ENCODE results near the gene LRRC71. TPM values are rescaled to one million over a fixed set of nuclear protein-coding genes. Genes with fewer than 3 reads are reported as not detected.

LRRC71 gene
- total and polyA plus RNA-seq, 2 of the 13 experiments (the other 11 are each of a cell fraction or from before 2014, with no cell fraction given), result not detected

- TF ChIP-seq FUBP1 (CRISPR knock-in tag; IDR thresholded peaks at IDR 0.05; ENCODE audit: borderline replicate concordance), result no peak
- no peak for TF ChIP-seq ZNF713 (CRISPR knock-in tag; IDR thresholded peaks at IDR 0.05)
- TF ChIP-seq ZSCAN22 (CRISPR knock-in tag; IDR thresholded peaks at IDR 0.05), result no peak
- no peak for TF ChIP-seq TAF15 (IDR thresholded peaks at IDR 0.05; ENCODE audit: low read depth, low read length, poor library complexity, severe bottlenecking)
- TF ChIP-seq ZNF501 (CRISPR knock-in tag; IDR thresholded peaks at IDR 0.05), result 0 out of 2 replicates have a peak, but pooled peaks have one; percentile 47
- TF ChIP-seq PRPF4 (IDR thresholded peaks at IDR 0.05; ENCODE audit: low read depth, low read length, poor library complexity, severe bottlenecking), result no peak
- TF ChIP-seq ZNF839 (CRISPR knock-in tag; IDR thresholded peaks at IDR 0.05; ENCODE audit: borderline replicate concordance), result no peak
- no peak for TF ChIP-seq ZNF572 (CRISPR knock-in tag; IDR thresholded peaks at IDR 0.05)
- TF ChIP-seq ZNF274 (CRISPR knock-in tag; IDR thresholded peaks at IDR 0.05), result 0 out of 2 replicates have a peak, but pooled peaks have one; percentile 25
- TF ChIP-seq, protein P1, sequence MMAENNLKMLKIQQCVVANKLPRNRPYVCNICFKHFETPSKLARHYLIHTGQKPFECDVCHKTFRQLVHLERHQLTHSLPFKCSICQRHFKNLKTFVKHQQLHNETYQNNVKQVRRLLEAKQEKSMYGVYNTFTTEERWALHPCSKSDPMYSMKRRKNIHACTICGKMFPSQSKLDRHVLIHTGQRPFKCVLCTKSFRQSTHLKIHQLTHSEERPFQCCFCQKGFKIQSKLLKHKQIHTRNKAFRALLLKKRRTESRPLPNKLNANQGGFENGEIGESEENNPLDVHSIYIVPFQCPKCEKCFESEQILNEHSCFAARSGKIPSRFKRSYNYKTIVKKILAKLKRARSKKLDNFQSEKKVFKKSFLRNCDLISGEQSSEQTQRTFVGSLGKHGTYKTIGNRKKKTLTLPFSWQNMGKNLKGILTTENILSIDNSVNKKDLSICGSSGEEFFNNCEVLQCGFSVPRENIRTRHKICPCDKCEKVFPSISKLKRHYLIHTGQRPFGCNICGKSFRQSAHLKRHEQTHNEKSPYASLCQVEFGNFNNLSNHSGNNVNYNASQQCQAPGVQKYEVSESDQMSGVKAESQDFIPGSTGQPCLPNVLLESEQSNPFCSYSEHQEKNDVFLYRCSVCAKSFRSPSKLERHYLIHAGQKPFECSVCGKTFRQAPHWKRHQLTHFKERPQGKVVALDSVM (CRISPR knock-in tag; IDR thresholded peaks at IDR 0.05), result no peak
- TF ChIP-seq PCBP1 (IDR thresholded peaks at IDR 0.05; ENCODE audit: borderline replicate concordance, low read depth, low read length), result no peak
- no peak for TF ChIP-seq ZNF737 (CRISPR knock-in tag; IDR thresholded peaks at IDR 0.05; ENCODE audit: borderline replicate concordance)
- TF ChIP-seq ZNF577 (CRISPR knock-in tag; IDR thresholded peaks at IDR 0.05; ENCODE audit: borderline replicate concordance, low read depth), result no peak
- peak; percentile 74 for TF ChIP-seq ZNF687 (CRISPR knock-in tag; IDR thresholded peaks at IDR 0.05)
- TF ChIP-seq, protein P2, sequence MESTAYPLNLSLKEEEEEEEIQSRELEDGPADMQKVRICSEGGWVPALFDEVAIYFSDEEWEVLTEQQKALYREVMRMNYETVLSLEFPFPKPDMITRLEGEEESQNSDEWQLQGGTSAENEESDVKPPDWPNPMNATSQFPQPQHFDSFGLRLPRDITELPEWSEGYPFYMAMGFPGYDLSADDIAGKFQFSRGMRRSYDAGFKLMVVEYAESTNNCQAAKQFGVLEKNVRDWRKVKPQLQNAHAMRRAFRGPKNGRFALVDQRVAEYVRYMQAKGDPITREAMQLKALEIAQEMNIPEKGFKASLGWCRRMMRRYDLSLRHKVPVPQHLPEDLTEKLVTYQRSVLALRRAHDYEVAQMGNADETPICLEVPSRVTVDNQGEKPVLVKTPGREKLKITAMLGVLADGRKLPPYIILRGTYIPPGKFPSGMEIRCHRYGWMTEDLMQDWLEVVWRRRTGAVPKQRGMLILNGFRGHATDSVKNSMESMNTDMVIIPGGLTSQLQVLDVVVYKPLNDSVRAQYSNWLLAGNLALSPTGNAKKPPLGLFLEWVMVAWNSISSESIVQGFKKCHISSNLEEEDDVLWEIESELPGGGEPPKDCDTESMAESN (CRISPR knock-in tag; conservative IDR thresholded peaks at IDR 0.05), result 0 out of 2 replicates have a peak, but pooled peaks have one; percentile 46
- no peak for TF ChIP-seq NR2F6 (IDR thresholded peaks at IDR 0.05)
- no peak for TF ChIP-seq NR2F6 (CRISPR knock-in tag; IDR thresholded peaks at IDR 0.05)
- TF ChIP-seq SKI (IDR thresholded peaks at IDR 0.05; ENCODE audit: partially characterized antibody), result no peak
- TF ChIP-seq DNMT3B (CRISPR knock-in tag; conservative IDR thresholded peaks at IDR 0.05), result no peak
Observed at GRCh38 chr1:156920233-156921052, at the start of gene LRRC71 (continued).

Data from HepG2 (cell line).